Measurements from ENCODE around the gene CADM4. TPM values are rescaled to one million over a fixed set of nuclear protein-coding genes. Genes with fewer than 3 reads are reported as not detected.
"Not testable (repeated sequence)": the region's sequence is repeated elsewhere in the genome, so short reads cannot be mapped to it uniquely, and the experiment has no call there.

Gene CADM4
- total RNA-seq, 2 donors from 2014 or later: 0.22 to 0.61 TPM

GRCh38 chr19:43616306-43616705 is 23.3 kb downstream of the CADM4 start:
- Mint-ChIP-seq H3K36me3 (ENCODE audit: low read depth) (peaks cover 16% of the 10 kb centered on the region), H3K4me3 (no peak overlapping the region), H3K9me3 (no peaks in the 10 kb centered on the region), H3K27me3 (no peaks in the 10 kb centered on the region), H3K27ac (no peak overlapping the region), H3K4me1 (peaks cover 11% of the 10 kb centered on the region)
- ATAC-seq (replicated peaks): no peak

GRCh38 chr19:43612374-43612773 is 27.3 kb downstream of the CADM4 start:
- no peaks in the 10 kb centered on the region for H3K9me3 Mint-ChIP-seq
- no peak overlapping the region for H3K27ac Mint-ChIP-seq
- H3K27me3 Mint-ChIP-seq: no peaks in the 10 kb centered on the region
- no peak for ATAC-seq (replicated peaks)
- peaks cover 18% of the 10 kb centered on the region for H3K36me3 Mint-ChIP-seq (ENCODE audit: low read depth)
- peaks cover 15% of the 10 kb centered on the region for H3K4me1 Mint-ChIP-seq
- no peak overlapping the region for H3K4me3 Mint-ChIP-seq

GRCh38 chr19:43611788-43612187 is 27.9 kb downstream of the CADM4 start, which contains the start of gene SRRM5:
TSS of gene SRRM5 (plus strand) at chr19:43612088. CDS start at chr19:43612122, 34 bp downstream.
- Mint-ChIP-seq H3K4me3 (no peak within 1 kb of the TSS), H3K27me3 (no peaks in the 10 kb centered on the region), H3K27ac (peak within 1 kb of the TSS; percentile 71), H3K9me3 (no peaks in the 10 kb centered on the region), H3K36me3 (ENCODE audit: low read depth) (peaks cover 23% of the 10 kb centered on the region), H3K4me1 (peaks cover 15% of the 10 kb centered on the region)
- no peak for ATAC-seq (replicated peaks)

- peaks cover 15% of the 10 kb centered on the region for H3K4me1 Mint-ChIP-seq
- no peaks in the 10 kb centered on the region for H3K27me3 Mint-ChIP-seq
- H3K27ac Mint-ChIP-seq: peak overlapping the region; percentile 71
- H3K36me3 Mint-ChIP-seq (ENCODE audit: low read depth): peaks cover 27% of the 10 kb centered on the region
- no peaks in the 10 kb centered on the region for H3K9me3 Mint-ChIP-seq
- ATAC-seq (replicated peaks): no peak
- H3K4me3 Mint-ChIP-seq: no peak overlapping the region
Observed at GRCh38 chr19:43610493-43610892, 29.2 kb downstream of the CADM4 start.

GRCh38 chr19:43609872-43610271 is 29.8 kb downstream of the CADM4 start:
- peak overlapping the region; percentile 71 for H3K27ac Mint-ChIP-seq

GRCh38 chr19:43607238-43608205 is 32.1 kb downstream of the CADM4 start:
- no peaks in the 10 kb centered on the region for H3K27me3 Mint-ChIP-seq
- peaks cover 26% of the 10 kb centered on the region for H3K36me3 Mint-ChIP-seq (ENCODE audit: low read depth)
- H3K4me1 Mint-ChIP-seq: peaks cover 9% of the 10 kb centered on the region
- no peak for ATAC-seq (replicated peaks)
- no peak overlapping the region for H3K4me3 Mint-ChIP-seq
- H3K9me3 Mint-ChIP-seq: no peaks in the 10 kb centered on the region
- H3K27ac Mint-ChIP-seq: peak overlapping the region; percentile 20

More at GRCh38 chr19:43609872-43610271, 29.8 kb downstream of the CADM4 start:
- H3K27me3 Mint-ChIP-seq: no peaks in the 10 kb centered on the region
- no peak overlapping the region for H3K4me3 Mint-ChIP-seq
- H3K36me3 Mint-ChIP-seq (ENCODE audit: low read depth): peaks cover 27% of the 10 kb centered on the region
- H3K4me1 Mint-ChIP-seq: peaks cover 15% of the 10 kb centered on the region
- H3K9me3 Mint-ChIP-seq: no peaks in the 10 kb centered on the region
- no peak for ATAC-seq (replicated peaks)

- no peaks in the 10 kb centered on the region for H3K9me3 Mint-ChIP-seq
- H3K27me3 Mint-ChIP-seq: no peaks in the 10 kb centered on the region
- peaks cover 21% of the 10 kb centered on the region for H3K36me3 Mint-ChIP-seq (ENCODE audit: low read depth)
- H3K27ac Mint-ChIP-seq: peak overlapping the region; percentile 20
- H3K4me3 Mint-ChIP-seq: no peak overlapping the region
- no peak for ATAC-seq (replicated peaks)
- H3K4me1 Mint-ChIP-seq: peaks cover 4% of the 10 kb centered on the region
Observed at GRCh38 chr19:43606569-43607229, 33.0 kb downstream of the CADM4 start.

- Mint-ChIP-seq H3K4me3 (no peak overlapping the region), H3K27ac (no peak overlapping the region), H3K4me1 (peaks cover 4% of the 10 kb centered on the region), H3K27me3 (no peaks in the 10 kb centered on the region), H3K9me3 (no peaks in the 10 kb centered on the region), H3K36me3 (ENCODE audit: low read depth) (peaks cover 28% of the 10 kb centered on the region)
- no peak for ATAC-seq (replicated peaks)
Observed at GRCh38 chr19:43605875-43606568, 33.6 kb downstream of the CADM4 start.

GRCh38 chr19:43600326-43600725 is 39.3 kb downstream of the CADM4 start:
- H3K27ac Mint-ChIP-seq; H3K27me3 Mint-ChIP-seq; H3K4me3 Mint-ChIP-seq; H3K9me3 Mint-ChIP-seq; ATAC-seq (replicated peaks): not testable (repeated sequence)
- Mint-ChIP-seq H3K4me1 (peaks cover 15% of the 10 kb centered on the region), H3K36me3 (ENCODE audit: low read depth) (peaks cover 55% of the 10 kb centered on the region)

- Mint-ChIP-seq H3K9me3 (no peaks in the 10 kb centered on the region), H3K4me1 (peaks cover 15% of the 10 kb centered on the region), H3K27ac (no peak overlapping the region), H3K27me3 (no peaks in the 10 kb centered on the region), H3K36me3 (ENCODE audit: low read depth) (peaks cover 55% of the 10 kb centered on the region), H3K4me3 (no peak overlapping the region)
- ATAC-seq (replicated peaks): no peak
Observed at GRCh38 chr19:43599635-43600295, 39.9 kb downstream of the CADM4 start.

- peak overlapping the region; percentile 94 for H3K4me3 Mint-ChIP-seq
- H3K36me3 Mint-ChIP-seq (ENCODE audit: low read depth): peaks cover 60% of the 10 kb centered on the region
- H3K9me3 Mint-ChIP-seq: no peaks in the 10 kb centered on the region
- H3K27ac Mint-ChIP-seq: peak overlapping the region; percentile 99
- H3K4me1 Mint-ChIP-seq: peaks cover 19% of the 10 kb centered on the region
- H3K27me3 Mint-ChIP-seq: no peaks in the 10 kb centered on the region
- no peak for ATAC-seq (replicated peaks)
Observed at GRCh38 chr19:43598445-43599240, 41.0 kb downstream of the CADM4 start.

GRCh38 chr19:43597876-43598275 is 41.8 kb downstream of the CADM4 start:
- Mint-ChIP-seq H3K36me3 (ENCODE audit: low read depth) (peaks cover 68% of the 10 kb centered on the region), H3K9me3 (no peaks in the 10 kb centered on the region), H3K4me3 (peak overlapping the region; percentile 94), H3K27ac (peak overlapping the region; percentile 99), H3K4me1 (peaks cover 24% of the 10 kb centered on the region), H3K27me3 (no peaks in the 10 kb centered on the region)
- ATAC-seq (replicated peaks): no peak

- Mint-ChIP-seq H3K4me3 (peak overlapping the region; percentile 94), H3K27me3 (no peaks in the 10 kb centered on the region), H3K9me3 (no peaks in the 10 kb centered on the region), H3K27ac (peak overlapping the region; percentile 99), H3K36me3 (ENCODE audit: low read depth) (peaks cover 72% of the 10 kb centered on the region), H3K4me1 (peaks cover 24% of the 10 kb centered on the region)
- ATAC-seq (replicated peaks): no peak
Observed at GRCh38 chr19:43596842-43597461, 42.7 kb downstream of the CADM4 start.

Data from activated T-helper 17 cell treated with anti-CD3 and anti-CD28 coated beads, Interleukin-2, amount 50 U/mL, for 72 hours (primary cell).